Anterior cingulate cortex (tissue), 58 donors: ENCODE data around the gene SMG6.
A peak's percentile ranks its signal among the peaks of the same experiment; 100 is the strongest.

Experiments used
- DNase-seq, 58 donors: peaks; one replicate each; lab custom pipeline; 2025; lab: John Stamatoyannopoulos, UW

The SMG6 gene

GRCh38 chr17:2040942-2041560, 262.5 kb downstream of the SMG6 start:
- peak in 5 of 58 donors; percentile 45 to 68 (median 56) for DNase-seq

- DNase-seq: no peak
These were observed 263.3 kb downstream of the SMG6 start for GRCh38 chr17:2040219-2040827.

DNA sequence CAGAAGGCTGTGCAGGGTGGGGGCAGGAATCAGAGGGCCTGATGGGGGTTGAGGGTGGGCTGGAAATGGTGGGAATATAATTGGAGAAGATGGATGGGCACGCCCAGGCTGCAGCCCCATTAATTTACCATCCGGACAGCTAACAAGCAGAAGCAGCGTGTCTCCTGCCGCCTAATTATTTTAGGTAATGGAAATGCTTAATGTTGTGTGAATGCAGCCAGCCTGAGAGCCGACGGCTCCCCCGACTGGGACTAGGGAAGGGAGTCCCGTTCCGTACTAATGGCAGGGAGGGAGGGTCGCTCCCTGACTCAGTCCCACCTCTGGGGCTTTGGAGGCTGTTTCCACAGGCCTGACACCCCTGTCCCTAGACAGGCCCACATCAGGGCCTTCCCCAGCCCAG, 266.4 kb downstream of the SMG6 start:
- no peak for DNase-seq

- DNase-seq: no peak
These were observed 267.8 kb downstream of the SMG6 start for GRCh38 chr17:2035541-2036488.

GRCh38 chr17:2034806-2035540, 268.6 kb downstream of the SMG6 start:
- no peak for DNase-seq

DNA sequence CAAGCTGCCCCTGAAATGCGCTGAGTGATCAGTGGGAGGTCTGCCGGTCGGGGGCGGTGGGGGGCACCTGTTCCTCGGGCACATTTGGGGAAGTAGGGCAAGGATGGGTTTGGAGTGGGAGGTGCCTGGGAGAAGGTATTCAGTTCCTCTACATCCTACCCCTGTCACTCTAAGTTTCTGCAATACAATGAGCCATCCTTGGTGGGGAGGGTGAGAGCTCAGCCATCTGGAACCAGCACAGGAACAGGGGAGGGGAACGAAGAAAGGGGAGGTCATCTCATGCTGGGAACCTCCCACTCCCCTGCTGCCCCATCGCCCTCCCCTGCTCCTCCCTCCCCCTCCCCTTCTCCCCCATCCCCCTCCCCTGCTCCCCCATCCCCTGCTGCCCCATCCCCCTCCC, 269.4 kb downstream of the SMG6 start:
- DNase-seq: no peak

DNA sequence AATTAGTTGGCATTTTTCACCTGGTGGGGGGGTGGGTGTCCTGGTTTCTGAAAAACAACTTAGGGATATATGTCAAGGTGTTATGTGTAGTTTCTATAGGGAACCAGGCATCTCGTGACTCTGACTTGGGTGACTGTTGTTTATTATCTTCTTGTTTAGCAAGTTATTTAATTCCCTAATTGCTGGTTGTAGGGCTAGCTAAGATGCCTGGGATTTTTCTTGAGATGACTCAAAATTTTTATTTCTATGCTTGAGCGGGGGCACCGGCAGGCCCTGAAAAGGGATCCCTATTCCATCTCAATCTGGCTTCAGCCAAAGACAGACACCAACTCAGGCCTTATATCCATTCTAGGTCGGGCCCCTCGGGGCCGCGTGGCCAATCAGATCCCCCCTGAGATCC, 270.4 kb downstream of the SMG6 start:
- DNase-seq: no peak

GRCh38 chr17:2030779-2031163, 272.8 kb downstream of the SMG6 start:
- peak in 6 of 58 donors; percentile 33 to 70 (median 38) for DNase-seq

DNA sequence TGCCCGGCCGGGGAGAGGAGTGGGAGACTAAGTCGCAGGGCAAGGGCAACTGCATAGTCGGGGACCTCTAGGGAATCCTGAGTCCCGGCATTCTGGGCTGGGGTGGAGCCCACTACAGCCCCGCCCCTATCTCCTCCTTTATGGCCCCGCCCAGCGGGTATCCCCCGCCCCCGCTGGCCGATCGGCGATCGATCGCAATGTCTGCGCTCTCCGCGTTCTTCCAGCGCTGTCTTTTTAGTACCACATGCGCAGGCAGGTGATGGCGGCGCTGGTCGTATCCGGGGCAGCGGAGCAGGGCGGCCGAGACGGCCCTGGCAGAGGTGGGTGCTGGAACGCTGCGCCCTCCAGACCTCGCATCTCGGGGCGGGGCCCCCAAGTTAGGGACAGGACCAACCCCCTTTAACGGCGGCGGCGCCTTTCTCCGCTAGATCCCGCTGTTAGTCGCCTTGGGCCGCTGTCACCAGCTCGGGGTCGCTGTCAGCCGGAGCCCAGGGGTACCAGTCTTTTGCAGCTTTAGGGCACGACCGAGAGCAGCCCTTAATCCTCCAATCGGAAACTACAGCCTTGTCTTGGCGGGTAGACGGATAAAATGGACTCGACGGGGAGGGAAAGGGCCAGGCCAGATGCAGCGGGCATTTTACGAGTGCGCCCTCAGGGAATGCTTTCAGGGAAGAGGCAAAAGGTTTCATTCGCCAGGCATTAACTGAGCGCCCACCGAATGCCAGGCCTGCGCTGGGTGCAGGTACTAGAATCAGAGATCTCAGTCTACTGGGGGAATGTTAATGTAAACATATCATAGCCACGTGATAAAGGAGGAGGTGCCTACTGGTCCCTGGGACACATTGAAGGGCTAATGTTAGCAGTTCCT, 273.4 kb downstream of the SMG6 start, which contains the start of gene DPH1:
TSS of gene DPH1 (plus strand) at position 243 of the 868 bp plus-strand sequence. CDS start at position 260, 17 bp downstream.
- peak in 57 of 58 donors; percentile 37 to 94 (median 82) for DNase-seq

DNA sequence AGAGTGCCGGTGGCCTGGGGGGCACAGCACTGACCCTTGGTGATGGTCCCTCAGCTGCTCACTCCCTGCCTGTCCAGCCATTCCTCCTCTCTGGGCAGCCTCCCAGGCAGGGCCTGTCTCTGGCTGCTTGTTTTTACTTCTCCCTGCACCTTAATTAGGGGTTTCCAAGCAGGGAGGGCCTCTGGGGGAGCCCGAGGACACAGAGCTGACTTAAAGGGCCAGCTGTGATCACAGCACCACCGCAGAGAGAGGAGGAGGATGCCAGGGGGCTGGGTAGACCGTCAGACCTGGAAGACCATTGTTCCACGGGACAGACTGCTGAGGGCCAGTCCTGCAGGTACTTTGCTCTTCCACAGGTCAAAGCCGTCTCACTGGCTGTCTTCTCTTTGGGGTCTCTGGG, 274.8 kb downstream of the SMG6 start:
- DNase-seq: peak in 1 of 58 donors; percentile 29

DNA sequence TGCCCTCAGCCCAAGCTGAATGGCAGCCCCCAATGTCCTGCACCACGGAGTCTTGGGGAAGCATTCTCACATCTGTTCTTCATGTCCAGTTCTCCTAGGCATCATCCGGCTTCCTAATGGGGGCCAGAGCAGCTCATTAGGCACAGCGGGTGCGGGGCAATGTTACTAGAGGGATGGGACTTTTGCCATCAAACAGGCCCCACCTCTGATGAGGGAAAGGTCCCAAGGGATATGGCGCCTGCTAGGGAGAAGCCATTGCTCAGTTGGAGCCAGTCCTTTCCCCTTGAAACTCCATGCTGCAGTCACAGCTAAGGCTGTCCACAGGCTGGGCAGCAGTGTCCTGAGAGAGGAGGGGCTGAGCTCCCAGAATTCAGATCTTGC, 275.4 kb downstream of the SMG6 start:
- DNase-seq: no peak

DNA sequence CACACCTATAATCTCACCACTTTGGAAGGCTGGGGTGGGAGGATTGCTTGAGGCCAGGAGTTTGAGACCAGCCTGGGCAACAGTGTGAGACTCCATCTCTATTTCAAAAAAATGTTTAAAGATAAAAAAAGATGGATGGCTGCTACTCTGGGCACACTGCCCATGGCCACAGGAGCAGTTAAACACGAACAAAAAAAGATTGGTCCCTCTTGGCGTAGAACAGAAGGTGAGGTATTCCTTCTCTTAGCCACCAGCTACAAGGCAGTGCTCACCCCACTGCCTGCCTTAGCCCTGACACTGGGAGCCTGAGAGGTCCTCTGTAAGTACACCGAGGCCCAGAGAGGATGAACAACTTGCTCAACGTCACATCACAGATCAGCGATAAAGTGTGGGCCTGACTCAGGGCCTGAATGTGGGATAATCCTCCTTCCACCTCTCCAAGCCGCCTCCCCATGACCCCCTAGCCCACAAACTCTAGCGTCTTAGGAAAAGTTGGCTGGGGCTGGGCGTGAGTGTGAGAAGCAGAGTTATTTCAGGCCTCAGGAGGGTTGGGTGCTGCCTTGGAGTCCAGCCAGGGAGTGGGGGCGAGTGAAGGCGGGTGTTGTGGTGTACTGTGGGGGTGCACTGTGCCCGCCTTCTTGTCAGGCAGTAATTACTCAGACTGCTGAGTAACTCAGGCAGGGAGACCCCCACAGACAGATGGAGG, 275.9 kb downstream of the SMG6 start:
- DNase-seq: peak in 7 of 58 donors; percentile 15 to 52 (median 27)

DNA sequence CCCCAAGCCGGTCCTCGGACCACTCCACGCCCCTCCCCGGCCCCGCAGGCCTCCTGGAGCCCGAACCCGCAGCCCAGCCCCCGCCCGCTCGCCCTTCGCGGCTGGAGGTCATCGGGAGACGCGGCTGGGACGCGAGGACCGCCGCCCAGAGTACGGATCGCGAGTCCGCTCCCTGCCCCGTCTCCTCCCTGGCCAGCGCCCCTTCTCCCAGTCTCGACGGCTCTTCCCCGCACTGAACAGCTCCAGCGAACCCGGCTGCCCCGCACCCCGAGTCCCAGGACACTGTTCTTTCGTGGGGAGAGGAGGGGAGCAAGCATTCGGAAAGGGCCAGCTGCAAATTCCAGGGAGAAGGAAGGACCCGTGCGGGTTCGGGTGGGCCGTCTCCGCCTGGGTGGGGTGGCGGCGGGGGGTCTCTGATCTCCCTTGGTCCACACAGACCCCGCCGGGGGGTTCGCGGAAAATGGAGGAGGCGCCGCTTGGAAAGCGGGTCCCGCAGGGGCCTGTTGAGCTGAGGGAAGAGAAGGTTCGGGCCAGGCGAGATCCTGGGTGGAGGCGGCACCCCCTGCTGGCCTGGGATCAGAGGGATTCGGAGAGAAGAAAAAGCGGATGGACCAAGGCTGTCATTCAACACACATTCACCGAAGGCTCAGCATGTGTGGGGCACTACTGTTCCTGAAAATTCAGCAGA, 277.8 kb downstream of the SMG6 start:
- DNase-seq: peak in 40 of 58 donors; percentile 17 to 77 (median 44)

DNA sequence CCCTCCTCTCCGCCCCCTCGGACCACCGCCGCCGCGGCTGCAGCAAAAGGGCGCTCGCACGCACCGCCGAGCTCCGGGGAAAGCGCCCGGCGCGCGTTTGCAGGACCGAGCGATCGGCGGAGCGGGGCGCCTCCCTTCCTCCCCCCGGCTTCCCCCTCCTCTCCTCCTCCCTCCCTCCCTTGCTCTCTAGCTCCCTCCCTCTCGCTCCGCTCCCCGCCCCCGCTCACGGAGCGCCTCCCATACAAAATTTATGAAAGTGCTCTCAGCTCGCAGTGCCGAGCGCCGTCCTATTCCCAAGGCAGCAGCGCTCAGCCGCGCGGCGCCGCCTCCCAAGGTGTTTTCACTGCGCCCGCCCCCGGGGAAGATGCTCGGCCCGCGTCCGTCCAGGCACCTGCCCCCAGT, 278.4 kb downstream of the SMG6 start, which contains the start of gene RTN4RL1:
TSS of gene RTN4RL1 (minus strand) at position 115 of the 402 bp plus-strand sequence. CDS start 469 bp downstream, outside the sequence.
- DNase-seq: peak in 48 of 58 donors; percentile 14 to 88 (median 58)

DNA sequence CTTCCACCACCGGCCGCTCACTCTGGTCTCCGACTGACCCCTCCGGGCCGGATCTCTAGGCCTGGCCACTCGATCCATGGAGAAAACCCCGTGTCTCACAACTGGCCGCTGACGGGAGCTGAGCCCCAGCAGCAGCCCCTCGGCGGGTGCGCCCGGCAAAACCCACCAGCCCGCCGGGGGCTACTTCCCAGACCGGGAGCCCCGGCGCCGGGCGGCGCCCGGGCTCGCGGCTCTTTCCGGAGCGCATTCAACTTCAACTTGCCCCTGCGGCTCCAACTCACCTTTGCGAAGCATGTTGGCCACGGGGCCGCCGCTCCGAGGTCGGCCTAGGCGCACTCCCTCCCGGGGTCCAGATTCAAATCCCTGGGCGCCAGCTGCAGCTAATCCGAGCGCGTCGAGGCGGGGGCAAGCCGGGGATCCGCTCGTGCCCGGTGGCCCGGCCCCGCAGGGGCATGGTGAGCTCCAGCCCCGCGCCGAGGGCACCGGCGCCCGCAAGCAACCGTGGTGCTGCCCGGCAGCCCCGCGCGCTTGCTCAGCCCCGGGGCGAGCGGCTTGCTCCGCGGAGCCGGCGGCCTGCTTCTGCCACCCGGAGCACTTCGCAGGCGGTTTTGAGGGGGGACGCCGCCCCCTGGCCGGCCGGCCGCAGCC, 278.9 kb downstream of the SMG6 start:
- no peak for DNase-seq

DNA sequence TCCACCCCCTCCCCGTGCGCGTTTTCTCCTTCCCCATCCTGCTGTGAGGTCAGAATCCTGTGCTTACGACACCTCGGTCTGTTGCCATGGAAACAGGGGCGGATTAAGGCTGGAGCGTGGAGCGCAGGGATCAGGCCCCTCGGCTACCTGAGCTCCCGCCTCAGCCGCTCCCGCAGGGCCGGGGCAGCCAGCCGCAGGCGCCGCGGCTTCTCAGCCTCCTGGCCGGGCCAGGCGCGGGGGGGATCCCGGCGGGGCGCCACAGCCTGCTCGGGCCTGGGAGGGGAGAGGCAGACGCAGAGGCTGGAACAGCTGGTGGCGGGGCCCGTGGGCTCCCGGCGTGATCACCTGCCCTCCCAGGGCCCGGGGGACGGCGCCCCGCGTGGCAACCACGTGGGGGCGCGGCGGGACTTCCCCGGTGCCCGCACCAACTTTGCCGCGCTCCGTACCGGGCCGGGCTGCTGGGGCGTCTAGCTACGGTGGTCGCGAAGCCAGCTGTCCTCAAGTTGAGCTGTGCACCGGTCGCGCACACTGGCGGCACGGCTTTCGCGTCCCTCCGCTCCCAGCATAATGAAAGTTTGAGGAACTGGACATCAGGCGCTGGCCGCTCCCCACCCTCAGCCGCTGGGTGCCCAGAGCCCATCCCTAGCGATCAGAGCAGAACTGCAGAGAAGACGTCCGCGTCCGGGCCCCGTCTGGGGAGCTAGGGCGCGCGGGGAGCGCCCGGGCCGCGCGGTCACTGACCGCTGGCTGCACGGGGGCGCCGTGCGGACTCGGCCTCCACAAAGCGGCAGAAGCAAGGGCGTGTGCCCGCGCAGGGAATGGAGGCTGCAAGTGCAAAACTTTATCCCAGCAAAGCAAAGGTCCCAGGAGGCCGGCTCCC, 279.7 kb downstream of the SMG6 start:
- peak in 18 of 58 donors; percentile 14 to 74 (median 32) for DNase-seq
